Motor neuron (in vitro differentiated cells): ENCODE results near the gene OR10A2. TPM values are rescaled to one million over a fixed set of nuclear protein-coding genes. Genes with fewer than 3 reads are reported as not detected.
"Not testable (repeated sequence)": the region's sequence is repeated elsewhere in the genome, so short reads cannot be mapped to it uniquely, and the experiment has no call there.

Experiments used
- ATAC-seq, 8 experiments: fragments of 200-7000 bp; cut with Tn5 transposase; replicated peaks in 6 of 8; 2 replicates each; pipeline ENCODE4 v1.8.0; 2021; ENCODE audit warnings: mild to moderate bottlenecking in 8 of 8, moderate library complexity in 8 of 8
- H3K27ac ChIP-seq, 2 donors: fragments of 250-450 bp; sonication (Bioruptor Pico); 2 replicates each; pipeline ENCODE4 v1.9.0; 2021; ENCODE audit warnings: antibody characterized with exemption in 2 of 2, mild to moderate bottlenecking in 2 of 2, moderate library complexity in 1 of 2
- H3K4me1 ChIP-seq, 2 donors: fragments of 250-450 bp; sonication (Bioruptor Pico); replicated peaks in 1 of 2; 2 replicates each; pipeline ENCODE4 v1.6.1; 2021; ENCODE audit warnings: antibody characterized with exemption in 2 of 2, mild to moderate bottlenecking in 2 of 2, moderate library complexity in 1 of 2
- H3K4me3 ChIP-seq, 5 donors: fragments of 250-450 bp; sonication (Bioruptor Pico); 2 replicates each; pipeline ENCODE4 v1.9.0; 2021; ENCODE audit warnings: antibody characterized with exemption in 5 of 5, mild to moderate bottlenecking in 5 of 5, moderate library complexity in 4 of 5
- WGBS, 10 experiments: fragments of 450-650 bp; shearing (Covaris generic); methylation state at CpG; one replicate each; pipeline ENCODE4 v1.0.0; 2022; 5-methylcytosine and 5-hydroxymethylcytosine counted together
- in situ Hi-C, 9 experiments: fragments of 400-800 bp; cut with MboI; loops; one replicate each; pipeline ENCODE4 v1.15.0; 2021; ENCODE audit warnings: low sequenced_read_pairs in 9 of 9, low pct_unique_long_range_greater_than_20kb in 2 of 9; ENCODE audit not compliant: unreplicated experiment in 9 of 9
- total RNA-seq, 8 experiments: library from RNA; unstranded; fragments of 300-600 nt; gene quantifications; 2 replicates each; pipeline versions ENCODE4 v1.2.3 to v1.2.4, GENCODE V29; 2022

The OR10A2 gene
- total RNA-seq, 8 experiments from 2014 or later: 0.05 to 1.3 (median 0.50) TPM; not detected in 1

- H3K4me3 ChIP-seq: no peak overlapping the region
- H3K4me1 ChIP-seq: no peaks in the 10 kb centered on the region
- in situ Hi-C loops: no loop called here
- H3K27ac ChIP-seq: no peak overlapping the region
- no peak for ATAC-seq
These were observed 31.2 kb downstream of the OR10A2 start for GRCh38 chr11:6894097-6894496.

- H3K4me3 ChIP-seq: no peak overlapping the region
- no peaks in the 10 kb centered on the region for H3K4me1 ChIP-seq
- no peak for ATAC-seq
- H3K27ac ChIP-seq: no peak overlapping the region
- in situ Hi-C loops: no loop called here
These were observed 32.2 kb downstream of the OR10A2 start for GRCh38 chr11:6895010-6895409.

- Histone ChIP-seq H3K4me3 (no peak overlapping the region), H3K4me1 (no peaks in the 10 kb centered on the region), H3K27ac (no peak overlapping the region)
- no peak for ATAC-seq
- in situ Hi-C loops: no loop called here
- 14 to 100% (median 78%) methylated on average over 1 of the region's 1 CpG; no CpG with 5 or more reads in 5 of the 10 experiments for WGBS, 10 experiments
These were observed 36.1 kb downstream of the OR10A2 start for GRCh38 chr11:6898911-6899310.

DNA sequence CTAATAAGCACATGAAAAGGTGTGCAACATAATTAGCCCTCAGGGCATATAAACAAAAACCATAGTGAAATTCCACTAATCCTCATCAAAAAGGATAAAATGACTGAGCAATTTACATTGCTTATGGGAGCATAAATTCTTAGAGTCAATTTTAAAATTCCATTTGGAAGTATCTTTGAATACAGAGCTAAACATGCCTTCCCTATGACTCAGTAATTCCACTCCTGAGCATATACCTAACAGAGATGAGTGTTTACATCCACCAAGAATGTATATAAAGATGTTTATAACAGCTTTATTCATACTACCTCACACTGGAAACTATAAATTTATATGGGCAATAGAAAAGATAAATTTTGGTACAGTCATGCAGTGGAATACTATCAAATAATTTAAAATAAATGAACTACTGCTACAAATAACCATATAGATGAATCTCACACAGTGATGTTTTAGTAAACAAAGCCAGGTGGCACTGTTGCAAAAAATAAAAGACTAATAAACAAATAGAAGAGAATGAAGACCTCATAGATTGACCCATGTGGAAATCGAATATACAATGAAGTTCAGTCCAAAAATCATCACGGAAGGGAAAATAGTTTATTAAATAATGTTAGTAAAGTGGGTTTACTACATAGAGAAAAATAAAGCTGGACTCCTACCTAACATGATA lies 37.6 kb downstream of the OR10A2 start:
- H3K4me1 ChIP-seq: no peaks in the 10 kb centered on the region
- WGBS, 10 experiments: 25 to 90% (median 65%) methylated on average over 2 of the region's 2 CpGs; no CpG with 5 or more reads in 1 of the 10 experiments
- ATAC-seq: peak in 3 of 8 experiments; percentile 37 to 75 (median 49)
- in situ Hi-C loops: no loop called here
- no peak overlapping the region for H3K27ac ChIP-seq
- H3K4me3 ChIP-seq: no peak overlapping the region

- H3K4me3 ChIP-seq, ATAC-seq, H3K27ac ChIP-seq, H3K4me1 ChIP-seq, in situ Hi-C loops: not testable (repeated sequence)
- 0 to 70% (median 20%) methylated on average over 1 to 2 of the region's 13 CpGs; no CpG with 5 or more reads in 7 of the 10 experiments for WGBS, 10 experiments
These were observed 41.9 kb downstream of the OR10A2 start for GRCh38 chr11:6904804-6905203.

GRCh38 chr11:6911378-6911777 lies 48.5 kb downstream of the OR10A2 start:
- WGBS, 10 experiments: 60 to 100% (median 97%) methylated on average over 1 to 3 of the region's 3 CpGs; no CpG with 5 or more reads in 4 of the 10 experiments
- H3K4me1 ChIP-seq: no peaks in the 10 kb centered on the region
- no peak overlapping the region for H3K27ac ChIP-seq
- in situ Hi-C loops: no loop called here
- no peak for ATAC-seq
- H3K4me3 ChIP-seq: no peak overlapping the region

- 18 to 100% (median 98%) methylated on average over 1 to 3 of the region's 3 CpGs; no CpG with 5 or more reads in 2 of the 10 experiments for WGBS, 10 experiments
- ATAC-seq: peak in 3 of 8 experiments; percentile 52 to 85 (median 55)
- Histone ChIP-seq H3K4me1 (no peaks in the 10 kb centered on the region), H3K27ac (no peak overlapping the region), H3K4me3 (no peak overlapping the region)
- in situ Hi-C loops: no loop called here
These were observed 49.1 kb downstream of the OR10A2 start for GRCh38 chr11:6911948-6912347.

DNA sequence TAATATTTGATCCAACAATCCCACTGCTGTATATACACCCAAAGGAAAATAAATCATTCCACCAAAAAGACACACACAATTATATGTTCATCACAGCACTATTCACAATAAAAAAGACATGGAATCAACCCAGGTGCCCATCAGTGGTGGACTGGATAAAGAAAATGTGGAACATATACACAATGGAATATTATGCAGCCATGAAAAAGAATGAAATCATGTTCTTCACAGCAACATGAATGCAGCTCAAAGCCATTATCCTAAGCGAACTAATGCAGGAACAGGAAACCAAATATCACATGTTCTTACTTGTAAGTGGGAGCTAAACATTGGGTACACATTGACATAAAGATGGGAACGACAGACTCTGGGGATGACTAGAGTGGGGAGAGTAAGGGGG lies 56.8 kb downstream of the OR10A2 start:
- 0 to 67% (median 28%) methylated on average over 1 to 2 of the region's 2 CpGs; no CpG with 5 or more reads in 1 of the 10 experiments for WGBS, 10 experiments

GRCh38 chr11:6920702-6921101 lies 57.8 kb downstream of the OR10A2 start, which contains the start of gene OR2D3:
TSS of gene OR2D3 (plus strand) at chr11:6921002. CDS start at chr11:6921002, 0 bp downstream.
- in situ Hi-C loops: no loop called here
- no peak within 1 kb of the TSS for H3K27ac ChIP-seq
- WGBS, 10 experiments: 78 to 100% (median 100%) methylated on average over 1 of the region's 1 CpG; no CpG with 5 or more reads in 3 of the 10 experiments
- H3K4me1 ChIP-seq: no peaks in the 10 kb centered on the region
- H3K4me3 ChIP-seq: no peak within 1 kb of the TSS
- ATAC-seq: no peak

More for the DNA sequence above, 56.8 kb downstream of the OR10A2 start:
- H3K4me3 ChIP-seq: no peak overlapping the region
- H3K4me1 ChIP-seq: no peaks in the 10 kb centered on the region
- in situ Hi-C loops: no loop called here
- ATAC-seq: no peak
- no peak overlapping the region for H3K27ac ChIP-seq

Other genes starting within 250 kb of the OR10A2 start
- 100 to 1,000 TPM in 1 of 8 experiments, 10 to 100 TPM in 4, 1 to 10 TPM in 3; 5.2 to 174 (median 23.3) TPM for gene TPP1, start 243.6 kb upstream of the OR10A2 start, total RNA-seq
- gene DCHS1, start 207.2 kb upstream of the OR10A2 start, total RNA-seq: 10 to 100 TPM in 5 of 8 experiments, 1 to 10 TPM in 3; 3.9 to 45.4 (median 24.3) TPM
- 100 to 1,000 TPM in 1 of 8 experiments, 10 to 100 TPM in 7; 39.8 to 118 (median 56.9) TPM for gene MRPL17, start 179.7 kb upstream of the OR10A2 start, total RNA-seq
- 1 to 10 TPM in 1 of 8 experiments, under 1 TPM in 7; 0.05 to 1.3 (median 0.35) TPM for gene OR2AG2, start 91.1 kb upstream of the OR10A2 start, total RNA-seq
- gene OR2AG1, start 80.0 kb upstream of the OR10A2 start, total RNA-seq: 1 to 10 TPM in 1 of 8 experiments, under 1 TPM in 7; 0.05 to 1.7 (median 0.28) TPM
- 1 to 10 TPM in 1 of 8 experiments, under 1 TPM in 7; 0.08 to 1.3 (median 0.28) TPM for gene OR6A2, start 63.4 kb upstream of the OR10A2 start, total RNA-seq
- gene OR10A5, start 17.4 kb upstream of the OR10A2 start, total RNA-seq: 1 to 10 TPM in 2 of 8 experiments, under 1 TPM in 3, not detected in 3; 0.16 to 1.8 (median 0.76) TPM
- 1 to 10 TPM in 1 of 8 experiments, under 1 TPM in 4, not detected in 3; 0.22 to 1.6 (median 0.81) TPM for gene OR10A4, start 13.6 kb downstream of the OR10A2 start, total RNA-seq
- gene OR2D2, start 29.4 kb downstream of the OR10A2 start, total RNA-seq: 1 to 10 TPM in 3 of 8 experiments, under 1 TPM in 3, not detected in 2; 0.11 to 1.6 (median 0.88) TPM
- 1 to 10 TPM in 2 of 8 experiments, under 1 TPM in 2, not detected in 4; 0.52 to 3.0 (median 1.1) TPM for gene OR2D3, start 57.9 kb downstream of the OR10A2 start, total RNA-seq
- 10 to 100 TPM in 1 of 8 experiments, 1 to 10 TPM in 7; 2.5 to 12.3 (median 3.2) TPM for gene ZNF215, start 63.4 kb downstream of the OR10A2 start, total RNA-seq
- 1 to 10 TPM; 2.1 to 9.8 (median 7.8) TPM for gene ZNF214, start 157.3 kb downstream of the OR10A2 start, total RNA-seq
- gene NLRP14, start 157.4 kb downstream of the OR10A2 start, total RNA-seq: under 1 TPM; 0.10 to 0.90 (median 0.38) TPM
- under 1 TPM in 3 of 8 experiments, not detected in 5; 0.05 to 0.38 (median 0.18) TPM for gene RBMXL2, start 225.9 kb downstream of the OR10A2 start, total RNA-seq